Activated T-cell treated with anti-CD3 and anti-CD28 coated beads for 48 hours (primary cell): ENCODE measurements around the gene AHCTF1.

Experiments used
- DNase-seq: peaks from one replicate; pipeline ENCODE4 v3.0.0-alpha.2; 2020; ENCODE audit warnings: low read depth

The AHCTF1 gene

GRCh38 chr1:246798606-246799496 lies 132.9 kb downstream of the AHCTF1 start:
- no peak for DNase-seq

- DNase-seq, result no peak
Observed at GRCh38 chr1:246798107-246798506, 133.6 kb downstream of the AHCTF1 start.

GRCh38 chr1:246797597-246797996 lies 134.2 kb downstream of the AHCTF1 start:
- DNase-seq, result no peak

- no peak for DNase-seq
Observed at GRCh38 chr1:246797157-246797556, 134.6 kb downstream of the AHCTF1 start.

- no peak for DNase-seq
Observed at GRCh38 chr1:246795906-246796694, 135.6 kb downstream of the AHCTF1 start.

- no peak for DNase-seq
Observed at GRCh38 chr1:246794828-246795671, 136.7 kb downstream of the AHCTF1 start.

GRCh38 chr1:246794048-246794827 lies 137.5 kb downstream of the AHCTF1 start:
- DNase-seq, result no peak

GRCh38 chr1:246793356-246793896 lies 138.3 kb downstream of the AHCTF1 start:
- no peak for DNase-seq

- DNase-seq, result no peak
Observed at GRCh38 chr1:246792603-246793002, 139.1 kb downstream of the AHCTF1 start.

- no peak for DNase-seq
Observed at GRCh38 chr1:246791303-246791918, 140.3 kb downstream of the AHCTF1 start.

GRCh38 chr1:246790833-246791232 lies 140.9 kb downstream of the AHCTF1 start:
- DNase-seq, result no peak

GRCh38 chr1:246790364-246790763 lies 141.4 kb downstream of the AHCTF1 start:
- DNase-seq, result no peak

- DNase-seq, result no peak
Observed at GRCh38 chr1:246789454-246790339, 142.1 kb downstream of the AHCTF1 start.
